HEK293 (cell line): ENCODE data around the gene TMEM179B.

Experiments
- GFI1B ChIP-seq: fragments of 450-650 bp; formaldehyde crosslinking; IDR thresholded peaks from 2 replicates; pipeline ENCODE4 v1.5.1; 2016; ENCODE audit warnings: missing biosample characterization, missing genetic modification characterization
- GLI2 ChIP-seq: fragments of 450-650 bp; formaldehyde crosslinking; IDR thresholded peaks from 2 replicates; pipeline ENCODE4; 2017; ENCODE audit warnings: missing biosample characterization, missing genetic modification characterization, low read depth, borderline replicate concordance
- SCRT1 ChIP-seq: fragments of 450-650 bp; formaldehyde crosslinking; IDR thresholded peaks from 2 replicates; pipeline ENCODE4 v1.5.1; 2016; ENCODE audit warnings: missing biosample characterization, missing genetic modification characterization, borderline replicate concordance
- ZNF133 ChIP-seq: fragments of 450-650 bp; formaldehyde crosslinking; IDR thresholded peaks from 2 replicates; pipeline ENCODE4 v1.5.1; 2016; ENCODE audit warnings: missing biosample characterization, missing genetic modification characterization
- ZNF211 ChIP-seq: fragments of 450-650 bp; formaldehyde crosslinking; IDR thresholded peaks from 2 replicates; pipeline ENCODE4 v1.5.1; 2016; ENCODE audit warnings: low read depth, missing biosample characterization, missing genetic modification characterization
- ZNF426 ChIP-seq: fragments of 450-650 bp; formaldehyde crosslinking; IDR thresholded peaks from 2 replicates; pipeline ENCODE4 v1.5.1; 2017; ENCODE audit warnings: missing biosample characterization, missing genetic modification characterization, mild to moderate bottlenecking, inconsistent platforms, moderate library complexity
- ZNF555 ChIP-seq: fragments of 450-650 bp; formaldehyde crosslinking; conservative IDR thresholded peaks from 2 replicates; pipeline ENCODE4 v1.5.1; 2017; ENCODE audit warnings: missing biosample characterization, mild to moderate bottlenecking, missing genetic modification characterization, inconsistent platforms
- ZNF785 ChIP-seq: fragments of 450-650 bp; formaldehyde crosslinking; IDR thresholded peaks from 2 replicates; pipeline ENCODE4 v1.5.1; 2016; ENCODE audit warnings: missing biosample characterization, missing genetic modification characterization
- TF ChIP-seq, protein P1 (sequence below): fragments of 450-650 bp; formaldehyde crosslinking; IDR thresholded peaks from 2 replicates; pipeline ENCODE4 v1.5.1; 2016; ENCODE audit warnings: missing biosample characterization, missing genetic modification characterization
- TF ChIP-seq, protein P2 (sequence below): fragments of 450-650 bp; formaldehyde crosslinking; IDR thresholded peaks from 2 replicates; pipeline ENCODE4 v1.5.1; 2016; ENCODE audit warnings: missing biosample characterization, missing genetic modification characterization

TMEM179B gene

GRCh38 chr11:62839050-62839945 lies 52.1 kb downstream of the TMEM179B start, which contains the start of gene WDR74 (continued):
- TF ChIP-seq ZNF211 (tag by site-specific recombination) (no peak), ZNF426 (no peak), ZNF133 (tag by site-specific recombination) (no peak), SCRT1 (tag by site-specific recombination) (no peak), GLI2 (tag by site-specific recombination) (no peak), GFI1B (tag by site-specific recombination) (no peak), ZNF555 (tag by site-specific recombination) (no peak), ZNF785 (tag by site-specific recombination) (no peak)
- TF ChIP-seq, protein P1, sequence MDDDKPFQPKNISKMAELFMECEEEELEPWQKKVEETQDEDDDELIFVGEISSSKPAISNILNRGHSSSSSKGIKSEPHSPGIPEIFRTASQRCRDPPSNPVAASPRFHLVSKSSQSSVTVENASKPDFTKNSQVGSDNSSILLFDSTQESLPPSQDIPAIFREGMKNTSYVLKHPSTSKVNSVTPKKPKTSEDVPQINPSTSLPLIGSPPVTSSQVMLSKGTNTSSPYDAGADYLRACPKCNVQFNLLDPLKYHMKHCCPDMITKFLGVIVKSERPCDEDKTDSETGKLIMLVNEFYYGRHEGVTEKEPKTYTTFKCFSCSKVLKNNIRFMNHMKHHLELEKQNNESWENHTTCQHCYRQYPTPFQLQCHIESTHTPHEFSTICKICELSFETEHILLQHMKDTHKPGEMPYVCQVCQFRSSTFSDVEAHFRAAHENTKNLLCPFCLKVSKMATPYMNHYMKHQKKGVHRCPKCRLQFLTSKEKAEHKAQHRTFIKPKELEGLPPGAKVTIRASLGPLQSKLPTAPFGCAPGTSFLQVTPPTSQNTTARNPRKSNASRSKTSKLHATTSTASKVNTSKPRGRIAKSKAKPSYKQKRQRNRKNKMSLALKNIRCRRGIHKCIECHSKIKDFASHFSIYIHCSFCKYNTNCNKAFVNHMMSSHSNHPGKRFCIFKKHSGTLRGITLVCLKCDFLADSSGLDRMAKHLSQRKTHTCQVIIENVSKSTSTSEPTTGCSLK = no peak
- TF ChIP-seq, protein P2, sequence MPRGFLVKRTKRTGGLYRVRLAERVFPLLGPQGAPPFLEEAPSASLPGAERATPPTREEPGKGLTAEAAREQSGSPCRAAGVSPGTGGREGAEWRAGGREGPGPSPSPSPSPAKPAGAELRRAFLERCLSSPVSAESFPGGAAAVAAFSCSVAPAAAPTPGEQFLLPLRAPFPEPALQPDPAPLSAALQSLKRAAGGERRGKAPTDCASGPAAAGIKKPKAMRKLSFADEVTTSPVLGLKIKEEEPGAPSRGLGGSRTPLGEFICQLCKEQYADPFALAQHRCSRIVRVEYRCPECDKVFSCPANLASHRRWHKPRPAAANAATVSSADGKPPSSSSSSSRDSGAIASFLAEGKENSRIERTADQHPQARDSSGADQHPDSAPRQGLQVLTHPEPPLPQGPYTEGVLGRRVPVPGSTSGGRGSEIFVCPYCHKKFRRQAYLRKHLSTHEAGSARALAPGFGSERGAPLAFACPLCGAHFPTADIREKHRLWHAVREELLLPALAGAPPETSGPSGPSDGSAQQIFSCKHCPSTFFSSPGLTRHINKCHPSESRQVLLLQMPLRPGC (tag by site-specific recombination) = peak; percentile 27; the same call in 1 of the 2 replicates
